HEK293 (cell line): Measurements from ENCODE around the gene CTCFL.

ENCODE experiments used
- CTCF ChIA-PET: fragments of 350-600 bp; formaldehyde crosslinking; extraction: SDS; loops from one replicate; lab custom pipeline; 2021; ENCODE audit warnings: antibody characterized with exemption; lab: Yijun Ruan, JAX
- POLR2A ChIA-PET: fragments of 300-600 bp; formaldehyde crosslinking; extraction: SDS; loops from one replicate; lab custom pipeline; 2020; ENCODE audit warnings: antibody characterized with exemption, inconsistent platforms; lab: Yijun Ruan, JAX
- H3K27ac ChIP-seq: fragments of 200-500 bp; sonication (Bioruptor generic); 2 replicates; pipeline ENCODE4 v1.5.1; 2014; ENCODE audit warnings: low read depth, low read length, control low read depth, inconsistent platforms; ENCODE audit errors: extremely low read depth
- H3K36me3 ChIP-seq, 2 experiments: fragments of 200-500 bp in 1 of 2; sonication (Bioruptor generic) in 1 of 2; 1 replicate in 1 of 2; 2 replicates in 1 of 2; pipeline ENCODE4 v1.5.1; 2014 to 2017; ENCODE audit warnings: inconsistent platforms in 2 of 2, low read length in 2 of 2; ENCODE audit not compliant: control insufficient read depth in 2 of 2, insufficient read depth in 1 of 2
- H3K4me1 ChIP-seq: fragments of 200-500 bp; sonication (Bioruptor generic); 2 replicates; pipeline ENCODE4 v1.5.1; 2014; ENCODE audit warnings: mild to moderate bottlenecking, low read length, inconsistent platforms; ENCODE audit not compliant: control insufficient read depth, insufficient read depth
- H3K4me3 ChIP-seq: 2 replicates; pipeline ENCODE4 v1.5.1; 2011; ENCODE audit warnings: low read depth, mild to moderate bottlenecking, control low read depth, low read length, moderate library complexity
- H3K9me3 ChIP-seq: fragments of 200-500 bp; sonication (Bioruptor generic); 2 replicates; pipeline ENCODE4 v1.5.1; 2014; ENCODE audit warnings: low read depth, low read length, inconsistent platforms; ENCODE audit not compliant: control insufficient read depth, insufficient read depth
- BCL11B ChIP-seq: fragments of 450-650 bp; formaldehyde crosslinking; IDR thresholded peaks from 2 replicates; pipeline ENCODE4 v1.5.1; 2016; ENCODE audit warnings: low read depth, missing biosample characterization, missing genetic modification characterization
- HOXA7 ChIP-seq: sonication (generic); formaldehyde crosslinking; IDR thresholded peaks from 2 replicates; pipeline ENCODE4 v1.8.1; 2022; ENCODE audit warnings: missing genetic modification reagents, borderline replicate concordance
- MEIS1 ChIP-seq: sonication (generic); formaldehyde crosslinking; IDR thresholded peaks from 2 replicates; pipeline ENCODE4 v1.8.1; 2022; ENCODE audit warnings: missing genetic modification reagents, mild to moderate bottlenecking, borderline replicate concordance
- SETDB1 ChIP-seq: IDR thresholded peaks from one replicate; pipeline ENCODE4 v1.6.1; 2017; ENCODE audit warnings: mild to moderate bottlenecking, low read length, moderate library complexity, mixed read lengths; ENCODE audit not compliant: insufficient read length
- WT1 ChIP-seq: fragments of 450-650 bp; formaldehyde crosslinking; IDR thresholded peaks from 2 replicates; pipeline ENCODE4 v1.5.1; 2016; ENCODE audit warnings: missing biosample characterization, missing genetic modification characterization
- YY1 ChIP-seq: fragments of 450-650 bp; formaldehyde crosslinking; IDR thresholded peaks from 2 replicates; pipeline ENCODE4 v1.5.1; 2018; ENCODE audit warnings: missing biosample characterization, missing genetic modification characterization
- YY2 ChIP-seq: fragments of 450-650 bp; formaldehyde crosslinking; IDR thresholded peaks from 2 replicates; pipeline ENCODE4 v1.5.1; 2016; ENCODE audit warnings: missing biosample characterization, missing genetic modification characterization
- ZBTB17 ChIP-seq: fragments of 450-650 bp; formaldehyde crosslinking; IDR thresholded peaks from 2 replicates; pipeline ENCODE4 v1.5.1; 2016; ENCODE audit warnings: missing biosample characterization, missing genetic modification characterization
- ZEB2 ChIP-seq: fragments of 450-650 bp; formaldehyde crosslinking; IDR thresholded peaks from 2 replicates; pipeline ENCODE4 v1.5.1; 2016; ENCODE audit warnings: missing biosample characterization, missing genetic modification characterization
- ZFP37 ChIP-seq: fragments of 450-650 bp; formaldehyde crosslinking; IDR thresholded peaks from 2 replicates; pipeline ENCODE4 v1.5.1; 2016; ENCODE audit warnings: missing biosample characterization, missing genetic modification characterization
- ZNF16 ChIP-seq: fragments of 450-650 bp; formaldehyde crosslinking; IDR thresholded peaks from 2 replicates; pipeline ENCODE4 v1.5.1; 2016; ENCODE audit warnings: low read depth, missing biosample characterization, missing genetic modification characterization
- ZNF174 ChIP-seq: fragments of 450-650 bp; formaldehyde crosslinking; IDR thresholded peaks from 2 replicates; pipeline ENCODE4 v1.5.0; 2017; ENCODE audit warnings: missing biosample characterization, mild to moderate bottlenecking, missing genetic modification characterization
- ZNF248 ChIP-seq: fragments of 450-650 bp; formaldehyde crosslinking; IDR thresholded peaks from 2 replicates; pipeline ENCODE4 v1.5.1; 2017; ENCODE audit warnings: missing biosample characterization, missing genetic modification characterization
- ZNF324 ChIP-seq: fragments of 450-650 bp; formaldehyde crosslinking; IDR thresholded peaks from 2 replicates; pipeline ENCODE4 v1.5.1; 2016; ENCODE audit warnings: missing biosample characterization, missing genetic modification characterization
- ZNF335 ChIP-seq: fragments of 450-650 bp; formaldehyde crosslinking; conservative IDR thresholded peaks from 2 replicates; pipeline ENCODE4 v1.5.1; 2016; ENCODE audit warnings: missing biosample characterization, missing genetic modification characterization
- ZNF350 ChIP-seq: fragments of 450-650 bp; formaldehyde crosslinking; IDR thresholded peaks from 2 replicates; pipeline ENCODE4 v1.5.0; 2017; ENCODE audit warnings: missing biosample characterization, mild to moderate bottlenecking, missing genetic modification characterization
- ZNF37A ChIP-seq: fragments of 450-650 bp; IDR thresholded peaks from 2 replicates; pipeline ENCODE4 v1.5.1; 2018; ENCODE audit warnings: missing biosample characterization, missing genetic modification characterization
- ZNF48 ChIP-seq: fragments of 450-650 bp; formaldehyde crosslinking; IDR thresholded peaks from 2 replicates; pipeline ENCODE4 v1.5.1; 2016; ENCODE audit warnings: missing biosample characterization, missing genetic modification characterization
- ZNF548 ChIP-seq: fragments of 450-650 bp; formaldehyde crosslinking; IDR thresholded peaks from 2 replicates; pipeline ENCODE4 v1.5.1; 2016; ENCODE audit warnings: missing biosample characterization, missing genetic modification characterization
- ZNF785 ChIP-seq: fragments of 450-650 bp; formaldehyde crosslinking; IDR thresholded peaks from 2 replicates; pipeline ENCODE4 v1.5.1; 2016; ENCODE audit warnings: missing biosample characterization, missing genetic modification characterization
- ZNF837 ChIP-seq: fragments of 450-650 bp; formaldehyde crosslinking; IDR thresholded peaks from 2 replicates; pipeline ENCODE4 v1.5.1; 2016; ENCODE audit warnings: missing biosample characterization, missing genetic modification characterization
- TF ChIP-seq, protein P1 (sequence below): fragments of 450-650 bp; formaldehyde crosslinking; IDR thresholded peaks from 2 replicates; pipeline ENCODE4 v1.5.1; 2016; ENCODE audit warnings: missing biosample characterization, missing genetic modification characterization
- TF ChIP-seq, protein P2 (sequence below): fragments of 450-650 bp; formaldehyde crosslinking; IDR thresholded peaks from 2 replicates; pipeline ENCODE4 v1.5.1; 2016; ENCODE audit warnings: missing biosample characterization, missing genetic modification characterization
- TF ChIP-seq, protein P3 (sequence below): fragments of 450-650 bp; formaldehyde crosslinking; IDR thresholded peaks from 2 replicates; pipeline ENCODE4 v1.5.1; 2017; ENCODE audit warnings: missing biosample characterization, missing genetic modification characterization

Gene CTCFL

DNA sequence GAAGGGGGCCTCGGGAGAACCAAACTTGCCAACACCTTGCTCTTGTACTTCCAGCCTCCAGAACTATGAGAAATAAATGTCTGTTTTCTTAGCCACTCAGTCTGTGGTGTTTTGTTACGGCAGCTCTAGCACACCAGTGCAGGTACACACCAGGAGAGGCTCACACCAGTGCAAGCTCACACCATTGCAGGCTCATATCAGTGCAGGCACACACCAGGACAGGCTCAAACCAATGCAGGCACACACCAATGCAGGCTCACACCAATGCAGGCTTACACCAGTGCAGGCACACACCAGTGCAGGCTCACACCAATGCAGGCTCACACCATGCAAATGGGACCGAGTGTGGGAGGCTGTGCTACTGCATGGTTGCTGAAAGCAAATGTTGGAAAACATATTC, 4.9 kb upstream of the CTCFL start:
- Histone ChIP-seq H3K36me3 (no peaks in the 10 kb centered on the region), H3K4me3 (no peak overlapping the region), H3K9me3 (no peaks in the 10 kb centered on the region), H3K4me1 (no peaks in the 10 kb centered on the region), H3K27ac (no peak overlapping the region)
- ChIA-PET CTCF (interaction anchor here (1.0 to 1.2 kb wide), 3 partner anchors 8 to 680 kb away, joined by 3 to 4 read pairs (median 3); no protein-coding TSS in a partner anchor), POLR2A (no interaction called here)
- no peak for TF ChIP-seq YY2
- peak; percentile 51; the same call in 1 of the 2 replicates for TF ChIP-seq ZNF548 (tag by site-specific recombination)
- TF ChIP-seq ZNF335 (tag by site-specific recombination): peak; percentile 44; the same call in 1 of the 2 replicates
- TF ChIP-seq, protein P1, sequence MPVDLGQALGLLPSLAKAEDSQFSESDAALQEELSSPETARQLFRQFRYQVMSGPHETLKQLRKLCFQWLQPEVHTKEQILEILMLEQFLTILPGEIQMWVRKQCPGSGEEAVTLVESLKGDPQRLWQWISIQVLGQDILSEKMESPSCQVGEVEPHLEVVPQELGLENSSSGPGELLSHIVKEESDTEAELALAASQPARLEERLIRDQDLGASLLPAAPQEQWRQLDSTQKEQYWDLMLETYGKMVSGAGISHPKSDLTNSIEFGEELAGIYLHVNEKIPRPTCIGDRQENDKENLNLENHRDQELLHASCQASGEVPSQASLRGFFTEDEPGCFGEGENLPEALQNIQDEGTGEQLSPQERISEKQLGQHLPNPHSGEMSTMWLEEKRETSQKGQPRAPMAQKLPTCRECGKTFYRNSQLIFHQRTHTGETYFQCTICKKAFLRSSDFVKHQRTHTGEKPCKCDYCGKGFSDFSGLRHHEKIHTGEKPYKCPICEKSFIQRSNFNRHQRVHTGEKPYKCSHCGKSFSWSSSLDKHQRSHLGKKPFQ (tag by site-specific recombination): peak; percentile 100

DNA sequence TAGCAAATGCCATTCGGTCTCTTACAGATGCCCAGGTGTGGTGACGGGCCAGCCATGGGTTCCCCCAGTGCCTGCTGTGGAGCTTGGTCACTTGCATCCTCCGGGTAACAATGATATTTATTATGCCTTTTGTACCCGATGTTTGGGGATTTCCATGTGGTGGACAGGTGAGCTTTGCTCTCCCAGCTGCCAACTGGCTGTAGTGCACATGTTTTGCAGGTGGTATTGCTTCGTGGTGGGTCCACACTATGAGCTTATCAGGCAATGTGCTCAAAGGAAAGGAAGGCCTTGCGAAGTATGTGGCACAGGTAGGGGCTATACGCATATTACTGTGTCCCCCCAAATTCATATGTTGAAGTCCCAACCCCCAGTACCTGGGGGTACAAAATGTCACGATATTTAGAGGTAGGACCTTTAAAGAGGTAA, 4.2 kb upstream of the CTCFL start:
- Histone ChIP-seq H3K4me1 (no peaks in the 10 kb centered on the region), H3K27ac (no peak overlapping the region), H3K4me3 (no peak overlapping the region), H3K36me3 (no peaks in the 10 kb centered on the region), H3K9me3 (no peaks in the 10 kb centered on the region)
- TF ChIP-seq ZNF174 (no peak), ZNF837 (no peak), ZNF324 (tag by site-specific recombination) (no peak), ZBTB17 (tag by site-specific recombination) (no peak), BCL11B (tag by site-specific recombination) (no peak), WT1 (tag by site-specific recombination) (no peak), ZNF248 (tag by site-specific recombination) (no peak), SETDB1 (no peak), MEIS1 (CRISPR knock-in tag) (no peak), YY1 (tag by site-specific recombination) (no peak), ZEB2 (tag by site-specific recombination) (no peak), ZFP37 (tag by site-specific recombination) (no peak), ZNF16 (no peak), ZNF785 (tag by site-specific recombination) (no peak), ZNF48 (tag by site-specific recombination) (no peak)
- TF ChIP-seq, protein P2, sequence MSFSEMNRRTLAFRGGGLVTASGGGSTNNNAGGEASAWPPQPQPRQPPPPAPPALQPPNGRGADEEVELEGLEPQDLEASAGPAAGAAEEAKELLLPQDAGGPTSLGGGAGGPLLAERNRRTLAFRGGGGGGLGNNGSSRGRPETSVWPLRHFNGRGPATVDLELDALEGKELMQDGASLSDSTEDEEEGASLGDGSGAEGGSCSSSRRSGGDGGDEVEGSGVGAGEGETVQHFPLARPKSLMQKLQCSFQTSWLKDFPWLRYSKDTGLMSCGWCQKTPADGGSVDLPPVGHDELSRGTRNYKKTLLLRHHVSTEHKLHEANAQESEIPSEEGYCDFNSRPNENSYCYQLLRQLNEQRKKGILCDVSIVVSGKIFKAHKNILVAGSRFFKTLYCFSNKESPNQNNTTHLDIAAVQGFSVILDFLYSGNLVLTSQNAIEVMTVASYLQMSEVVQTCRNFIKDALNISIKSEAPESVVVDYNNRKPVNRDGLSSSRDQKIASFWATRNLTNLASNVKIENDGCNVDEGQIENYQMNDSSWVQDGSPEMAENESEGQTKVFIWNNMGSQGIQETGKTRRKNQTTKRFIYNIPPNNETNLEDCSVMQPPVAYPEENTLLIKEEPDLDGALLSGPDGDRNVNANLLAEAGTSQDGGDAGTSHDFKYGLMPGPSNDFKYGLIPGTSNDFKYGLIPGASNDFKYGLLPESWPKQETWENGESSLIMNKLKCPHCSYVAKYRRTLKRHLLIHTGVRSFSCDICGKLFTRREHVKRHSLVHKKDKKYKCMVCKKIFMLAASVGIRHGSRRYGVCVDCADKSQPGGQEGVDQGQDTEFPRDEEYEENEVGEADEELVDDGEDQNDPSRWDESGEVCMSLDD (tag by site-specific recombination): no peak
- CTCF ChIA-PET: interaction anchor here (0.7 to 1.2 kb wide), 3 partner anchors 9 to 28 kb away, joined by 3 to 4 read pairs (median 3); no protein-coding TSS in a partner anchor
- POLR2A ChIA-PET: no interaction called here

DNA sequence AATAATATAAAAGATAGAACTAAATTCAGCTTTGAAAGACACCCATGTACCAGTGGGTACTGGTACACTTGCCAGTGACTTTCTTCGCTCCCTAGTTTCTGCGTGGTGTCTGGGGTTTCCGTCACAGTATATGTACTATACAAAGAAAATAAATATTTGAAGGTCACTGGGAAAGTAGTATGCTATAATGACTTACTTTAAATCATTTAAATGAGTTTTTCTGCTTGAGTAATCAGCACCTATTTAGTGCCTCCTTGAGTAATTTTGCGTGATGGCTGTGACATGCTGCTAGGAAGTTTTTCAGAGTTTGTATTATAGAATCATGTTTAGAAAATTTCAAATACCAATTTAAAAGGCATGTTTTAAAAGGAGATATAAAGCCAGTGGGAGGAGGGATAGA, 3.2 kb upstream of the CTCFL start:
- H3K4me1 ChIP-seq: no peaks in the 10 kb centered on the region
- H3K4me3 ChIP-seq: no peak overlapping the region
- H3K36me3 ChIP-seq: no peaks in the 10 kb centered on the region
- H3K27ac ChIP-seq: no peak overlapping the region
- CTCF ChIA-PET: interaction anchor here (1.2 kb wide), 2 partner anchors 11 to 48 kb away, joined by 3 to 5 read pairs; no protein-coding TSS in a partner anchor
- no peaks in the 10 kb centered on the region for H3K9me3 ChIP-seq
- POLR2A ChIA-PET: no interaction called here
- no peak for TF ChIP-seq ZNF37A (tag by site-specific recombination)
- no peak for TF ChIP-seq HOXA7 (CRISPR knock-in tag)
- TF ChIP-seq, protein P3, sequence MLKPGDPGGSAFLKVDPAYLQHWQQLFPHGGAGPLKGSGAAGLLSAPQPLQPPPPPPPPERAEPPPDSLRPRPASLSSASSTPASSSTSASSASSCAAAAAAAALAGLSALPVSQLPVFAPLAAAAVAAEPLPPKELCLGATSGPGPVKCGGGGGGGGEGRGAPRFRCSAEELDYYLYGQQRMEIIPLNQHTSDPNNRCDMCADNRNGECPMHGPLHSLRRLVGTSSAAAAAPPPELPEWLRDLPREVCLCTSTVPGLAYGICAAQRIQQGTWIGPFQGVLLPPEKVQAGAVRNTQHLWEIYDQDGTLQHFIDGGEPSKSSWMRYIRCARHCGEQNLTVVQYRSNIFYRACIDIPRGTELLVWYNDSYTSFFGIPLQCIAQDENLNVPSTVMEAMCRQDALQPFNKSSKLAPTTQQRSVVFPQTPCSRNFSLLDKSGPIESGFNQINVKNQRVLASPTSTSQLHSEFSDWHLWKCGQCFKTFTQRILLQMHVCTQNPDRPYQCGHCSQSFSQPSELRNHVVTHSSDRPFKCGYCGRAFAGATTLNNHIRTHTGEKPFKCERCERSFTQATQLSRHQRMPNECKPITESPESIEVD: peak; percentile 90
- TF ChIP-seq ZNF350 (tag by site-specific recombination): no peak
